Kidney epithelial cell (primary cell): ENCODE measurements around the gene TIMP3. TPM values are rescaled to one million over a fixed set of nuclear protein-coding genes. Genes with fewer than 3 reads are reported as not detected.

Experiments used
- DNase-seq: peaks from one replicate; pipeline ENCODE4 v3.0.0-alpha.2; 2010; ENCODE audit warnings: low read depth
- H3K27me3 ChIP-seq: 2 replicates; pipeline ENCODE4 v1.6.0; 2011; ENCODE audit warnings: low read length; ENCODE audit not compliant: control insufficient read depth, insufficient read depth
- H3K36me3 ChIP-seq: 2 replicates; pipeline ENCODE4 v1.5.1; 2011; ENCODE audit warnings: low read length; ENCODE audit not compliant: control insufficient read depth, insufficient read depth
- H3K4me3 ChIP-seq: 2 replicates; pipeline ENCODE4 v1.5.1; 2011; ENCODE audit warnings: low read depth, mild to moderate bottlenecking, control low read depth, low read length
- total RNA-seq: library from RNA; depleted of rRNA; stranded (reverse); fragments of >200 nt; gene quantifications from 2 replicates; pipeline ENCODE4 v1.2.3, GENCODE V29; 2015
- TF ChIP-seq, protein P1 (sequence below): IDR thresholded peaks from 2 replicates; pipeline ENCODE4 v1.5.1; 2011; ENCODE audit warnings: mild to moderate bottlenecking, moderate library complexity, low read length, control low read depth, inconsistent platforms; ENCODE audit not compliant: insufficient read depth, poor library complexity, severe bottlenecking

Gene TIMP3
- total RNA-seq, 1 donor from 2014 or later: 45.6 TPM

DNA sequence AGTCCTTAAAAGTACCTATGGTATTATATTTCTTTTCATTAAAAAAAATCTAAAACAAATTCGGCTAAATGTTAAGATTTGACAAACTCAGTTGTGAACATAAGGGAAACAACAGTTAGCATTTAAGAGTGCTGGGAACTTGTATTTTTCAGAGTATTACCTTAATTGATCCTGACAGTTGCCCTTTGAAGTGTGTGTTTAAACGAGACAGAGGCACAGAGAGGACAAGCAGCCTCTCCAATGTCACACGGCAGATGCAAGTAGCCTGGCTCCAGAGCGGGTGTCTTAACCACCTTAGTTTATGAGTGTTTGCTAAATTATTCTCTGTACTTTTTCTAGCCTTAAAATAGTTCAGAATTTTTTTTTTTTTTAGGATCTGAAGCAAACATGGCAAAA lies 80.9 kb downstream of the TIMP3 start:
- H3K4me3 ChIP-seq: no peak overlapping the region
- DNase-seq: no peak
- TF ChIP-seq, protein P1, sequence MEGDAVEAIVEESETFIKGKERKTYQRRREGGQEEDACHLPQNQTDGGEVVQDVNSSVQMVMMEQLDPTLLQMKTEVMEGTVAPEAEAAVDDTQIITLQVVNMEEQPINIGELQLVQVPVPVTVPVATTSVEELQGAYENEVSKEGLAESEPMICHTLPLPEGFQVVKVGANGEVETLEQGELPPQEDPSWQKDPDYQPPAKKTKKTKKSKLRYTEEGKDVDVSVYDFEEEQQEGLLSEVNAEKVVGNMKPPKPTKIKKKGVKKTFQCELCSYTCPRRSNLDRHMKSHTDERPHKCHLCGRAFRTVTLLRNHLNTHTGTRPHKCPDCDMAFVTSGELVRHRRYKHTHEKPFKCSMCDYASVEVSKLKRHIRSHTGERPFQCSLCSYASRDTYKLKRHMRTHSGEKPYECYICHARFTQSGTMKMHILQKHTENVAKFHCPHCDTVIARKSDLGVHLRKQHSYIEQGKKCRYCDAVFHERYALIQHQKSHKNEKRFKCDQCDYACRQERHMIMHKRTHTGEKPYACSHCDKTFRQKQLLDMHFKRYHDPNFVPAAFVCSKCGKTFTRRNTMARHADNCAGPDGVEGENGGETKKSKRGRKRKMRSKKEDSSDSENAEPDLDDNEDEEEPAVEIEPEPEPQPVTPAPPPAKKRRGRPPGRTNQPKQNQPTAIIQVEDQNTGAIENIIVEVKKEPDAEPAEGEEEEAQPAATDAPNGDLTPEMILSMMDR: no peak

DNA sequence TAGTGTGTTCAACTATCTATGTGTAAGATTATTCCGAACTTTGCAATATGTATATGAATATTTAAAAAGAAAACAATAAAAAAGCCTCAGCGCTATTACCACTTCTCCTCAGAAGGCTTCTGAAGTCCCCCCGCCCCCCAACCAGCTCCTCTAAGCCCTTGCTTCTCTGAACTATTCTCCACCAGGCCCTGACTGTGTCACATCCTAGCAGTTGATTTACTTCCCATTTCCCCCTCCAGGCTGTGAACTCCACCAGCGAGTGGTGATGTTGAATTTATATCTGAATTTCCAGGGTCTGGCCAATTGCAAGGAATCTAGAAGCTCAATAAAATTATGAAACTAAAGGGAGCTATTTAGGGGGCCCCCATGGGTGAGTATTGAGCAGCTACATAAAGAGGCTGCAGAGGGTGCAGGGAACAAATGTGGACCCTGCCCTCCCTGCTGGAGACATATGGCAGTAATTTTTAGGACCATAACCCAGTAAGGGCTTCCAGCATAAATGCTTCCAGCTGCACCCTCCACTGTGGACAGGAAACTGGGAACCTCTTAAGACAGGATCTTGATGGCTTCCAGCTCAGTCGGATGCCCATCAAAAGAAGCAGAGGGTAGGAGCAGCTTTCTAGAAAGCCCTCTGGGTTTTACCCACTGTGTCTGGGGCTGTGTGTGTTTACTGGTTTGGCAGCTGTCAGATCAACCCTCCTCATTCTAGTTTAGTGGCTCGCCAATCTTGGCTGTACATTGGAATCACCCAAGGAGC lies 81.4 kb downstream of the TIMP3 start:
- DNase-seq: no peak
- Histone ChIP-seq H3K4me3 (no peak overlapping the region), H3K27me3 (no peaks in the 10 kb centered on the region), H3K36me3 (no peaks in the 10 kb centered on the region)
- TF ChIP-seq, protein P1: no peak

More for the DNA sequence above, 80.9 kb downstream of the TIMP3 start:
- Histone ChIP-seq H3K36me3 (no peaks in the 10 kb centered on the region), H3K27me3 (peaks cover 1% of the 10 kb centered on the region)

DNA sequence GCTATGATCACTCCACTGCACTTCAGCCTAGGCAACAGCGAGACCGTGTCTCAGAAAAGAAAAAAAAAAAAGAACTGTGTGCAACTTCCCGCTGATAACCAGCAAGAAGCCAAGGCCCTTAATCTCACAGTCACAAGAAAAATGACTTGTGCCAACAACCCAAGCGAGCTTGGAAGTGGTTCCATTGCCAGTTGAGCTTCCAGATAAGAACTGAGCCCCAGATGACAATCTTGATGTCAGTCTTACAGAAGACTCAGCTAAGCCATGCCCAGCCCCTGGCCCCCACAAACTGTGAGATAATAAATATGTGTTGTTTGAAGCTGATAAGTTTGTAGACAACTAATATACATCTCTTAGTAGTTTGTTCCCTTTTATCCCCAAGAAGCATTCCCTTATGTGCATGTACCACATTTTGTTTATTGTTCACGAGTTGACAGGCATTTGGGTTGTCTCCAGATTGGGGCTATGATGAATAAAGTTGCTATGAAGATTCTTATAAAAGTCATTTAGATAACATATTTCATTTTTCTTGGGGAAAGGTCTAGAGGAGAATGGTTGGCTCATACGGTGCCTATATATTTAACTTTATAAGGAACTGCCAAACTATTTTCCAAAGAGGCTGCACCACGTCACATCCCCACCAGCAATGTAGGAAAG lies 85.9 kb downstream of the TIMP3 start:
- TF ChIP-seq, protein P1: no peak
- no peaks in the 10 kb centered on the region for H3K36me3 ChIP-seq
- no peaks in the 10 kb centered on the region for H3K27me3 ChIP-seq
- DNase-seq: no peak
- H3K4me3 ChIP-seq: no peak overlapping the region

DNA sequence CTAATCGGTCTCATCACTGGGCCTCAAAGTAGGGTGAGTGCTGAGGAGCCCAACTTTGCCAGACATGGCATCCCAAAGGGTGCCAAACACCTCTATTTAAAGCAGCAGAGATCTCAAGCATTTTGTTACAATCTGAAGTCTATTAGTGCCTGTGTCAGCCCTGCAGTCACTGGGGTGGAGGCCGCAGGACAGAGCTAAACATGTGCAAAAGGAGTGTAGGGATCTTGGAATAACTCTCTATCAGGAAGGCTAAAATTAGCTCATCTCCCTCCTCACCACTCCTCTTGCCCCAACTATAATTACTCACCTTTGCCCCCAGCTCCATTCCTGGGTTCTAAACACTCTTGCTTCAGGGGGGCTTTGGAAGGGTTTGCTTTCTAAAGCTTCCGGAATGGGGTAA lies 87.5 kb downstream of the TIMP3 start:
- H3K27me3 ChIP-seq: no peaks in the 10 kb centered on the region
- no peak for DNase-seq
- no peaks in the 10 kb centered on the region for H3K36me3 ChIP-seq
- TF ChIP-seq, protein P1: no peak
- H3K4me3 ChIP-seq: no peak overlapping the region

DNA sequence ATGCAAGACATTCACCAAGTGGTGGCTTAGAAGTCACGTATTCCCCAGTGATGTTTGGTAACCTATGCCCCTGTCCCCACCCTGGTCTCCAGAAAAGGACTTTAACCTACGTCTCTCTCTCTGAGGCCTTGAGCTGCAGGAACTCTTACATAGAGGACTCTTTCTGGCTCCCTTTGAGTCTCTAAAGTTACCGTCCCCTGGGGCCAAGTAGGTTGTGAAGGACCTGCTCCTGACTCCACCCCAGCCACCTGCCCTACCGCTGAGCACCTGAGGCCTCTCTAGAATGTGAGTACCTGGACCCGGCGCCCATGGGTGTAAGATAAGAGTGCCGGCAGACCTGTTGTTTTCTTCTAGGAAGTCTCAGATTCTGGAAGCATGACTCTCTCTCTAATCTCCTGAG lies 95.4 kb downstream of the TIMP3 start:
- DNase-seq: no peak
- TF ChIP-seq, protein P1: no peak
- no peak overlapping the region for H3K4me3 ChIP-seq
- no peaks in the 10 kb centered on the region for H3K36me3 ChIP-seq
- H3K27me3 ChIP-seq: no peaks in the 10 kb centered on the region
